Neuronal stem cell (in vitro differentiated cells): ENCODE data around the gene FAM124A.
A peak's percentile ranks its signal among the peaks of the same experiment; 100 is the strongest.

Experiments
- DNase-seq: peaks from one replicate; pipeline ENCODE4 v3.0.0-alpha.2; 2013; ENCODE audit warnings: low spot score
- H2AFZ ChIP-seq: one replicate; pipeline ENCODE4 v1.6.1; 2013; ENCODE audit warnings: mild to moderate bottlenecking, low read length, inconsistent platforms
- H2AK5ac ChIP-seq: 2 replicates; pipeline ENCODE4 v1.6.1; 2013; ENCODE audit warnings: low read depth, mild to moderate bottlenecking, inconsistent platforms, low read length, moderate library complexity, mixed read lengths
- H2BK120ac ChIP-seq: 2 replicates; pipeline ENCODE4 v1.6.1; 2013; ENCODE audit warnings: low read depth, mild to moderate bottlenecking, inconsistent platforms, low read length, moderate library complexity, mixed read lengths
- H2BK12ac ChIP-seq: one replicate; pipeline ENCODE4 v1.6.1; 2013; ENCODE audit warnings: low read length, inconsistent platforms
- H2BK15ac ChIP-seq: 2 replicates; pipeline ENCODE4 v1.6.1; 2013; ENCODE audit warnings: mild to moderate bottlenecking, low read length, inconsistent platforms, mixed read lengths
- H2BK5ac ChIP-seq: one replicate; pipeline ENCODE4 v1.6.1; 2013; ENCODE audit warnings: inconsistent platforms, mild to moderate bottlenecking, low read length, moderate library complexity
- H3K14ac ChIP-seq: one replicate; pipeline ENCODE4 v1.6.1; 2013; ENCODE audit warnings: low read length, inconsistent platforms
- H3K18ac ChIP-seq: 2 replicates; pipeline ENCODE4 v1.6.1; 2013; ENCODE audit warnings: low read length, inconsistent platforms
- H3K23ac ChIP-seq: 2 replicates; pipeline ENCODE4 v1.6.1; 2013; ENCODE audit warnings: low read depth, mild to moderate bottlenecking, mixed read lengths, low read length, inconsistent platforms; ENCODE audit not compliant: poor library complexity
- H3K27ac ChIP-seq: replicated peaks from 3 replicates; pipeline ENCODE4 v1.5.1; 2013; ENCODE audit warnings: low read length, inconsistent platforms
- H3K27me3 ChIP-seq, 3 experiments: 2 replicates each; pipeline ENCODE4 v1.6.1; 2013; ENCODE audit warnings: low read length in 3 of 3, mild to moderate bottlenecking in 2 of 3, inconsistent platforms in 1 of 3, low read depth in 1 of 3, mixed read lengths in 1 of 3, moderate library complexity in 1 of 3; ENCODE audit not compliant: control insufficient read depth in 3 of 3, insufficient read depth in 3 of 3
- H3K36me3 ChIP-seq, 2 donors: replicated peaks in 1 of 2; 2 replicates each; pipeline ENCODE4 v1.6.1; 2013; ENCODE audit warnings: low read length in 2 of 2; ENCODE audit not compliant: control insufficient read depth in 2 of 2, insufficient read depth in 2 of 2
- H3K4ac ChIP-seq: 2 replicates; pipeline ENCODE4 v1.6.1; 2013; ENCODE audit warnings: inconsistent platforms, mild to moderate bottlenecking, low read length, moderate library complexity
- H3K4me1 ChIP-seq, 2 donors: 1 replicate in 1 of 2; 2 replicates in 1 of 2; pipeline ENCODE4 v1.6.1; 2013; ENCODE audit warnings: low read length in 2 of 2, low read depth in 1 of 2; ENCODE audit not compliant: control insufficient read depth in 2 of 2, insufficient read depth in 1 of 2
- H3K4me2 ChIP-seq: one replicate; pipeline ENCODE4 v1.6.1; 2013; ENCODE audit warnings: mild to moderate bottlenecking, low read length, inconsistent platforms; ENCODE audit not compliant: insufficient read depth, poor library complexity, severe bottlenecking
- H3K4me3 ChIP-seq, 2 donors: 2 replicates each; pipeline ENCODE4 v1.5.1; 2013; ENCODE audit warnings: low read length in 2 of 2, mild to moderate bottlenecking in 2 of 2, inconsistent platforms in 1 of 2, moderate library complexity in 1 of 2
- H3K79me1 ChIP-seq: one replicate; pipeline ENCODE4 v1.6.1; 2013; ENCODE audit warnings: low read depth, mild to moderate bottlenecking, inconsistent platforms, low read length, moderate library complexity
- H3K9ac ChIP-seq: one replicate; pipeline ENCODE4 v1.6.1; 2013; ENCODE audit warnings: mild to moderate bottlenecking, low read depth, low read length, inconsistent platforms; ENCODE audit not compliant: poor library complexity
- H3K9me3 ChIP-seq, 2 donors: replicated peaks in 1 of 2; 2 replicates each; pipeline versions ENCODE3 to v1.6.1; 2013; ENCODE audit warnings: low read length in 2 of 2, mild to moderate bottlenecking in 2 of 2, inconsistent platforms in 1 of 2, low read depth in 1 of 2, mixed read lengths in 1 of 2, moderate library complexity in 1 of 2; ENCODE audit not compliant: control insufficient read depth in 2 of 2, insufficient read depth in 1 of 2
- H4K8ac ChIP-seq: one replicate; pipeline ENCODE4 v1.6.1; 2013; ENCODE audit warnings: low read depth, mild to moderate bottlenecking, inconsistent platforms, low read length, moderate library complexity
- H4K91ac ChIP-seq: one replicate; pipeline ENCODE4 v1.6.1; 2013; ENCODE audit warnings: low read length, low read depth, mild to moderate bottlenecking, inconsistent platforms; ENCODE audit not compliant: poor library complexity
- WGBS, 2 donors: extraction: QIAGEN DNeasy Blood & Tissue Kit; methylation state at CpG; one replicate each; pipeline ENCODE4 v1.1.7; 2013; ENCODE audit warnings: missing lambda C conversion rate in 2 of 2, mixed read lengths in 1 of 2; ENCODE audit not compliant: insufficient read length in 2 of 2, insufficient replicate concordance in 1 of 2; ENCODE audit errors: extremely low coverage in 2 of 2; 5-methylcytosine and 5-hydroxymethylcytosine counted together

The FAM124A gene

GRCh38 chr13:51291341-51291740 is 69.1 kb downstream of the FAM124A start:
- no peak overlapping the region for H2BK5ac ChIP-seq
- peaks cover 0 to 3% of the 10 kb centered on the region in 2 donors for H3K4me1 ChIP-seq
- H3K9ac ChIP-seq, result no peak overlapping the region
- H3K23ac ChIP-seq, result no peak overlapping the region
- no peaks in the 10 kb centered on the region for H3K9me3 ChIP-seq
- no peak overlapping the region for H3K4ac ChIP-seq
- no peak overlapping the region for H3K4me2 ChIP-seq
- no peak overlapping the region for H2AK5ac ChIP-seq
- no peak overlapping the region for H3K4me3 ChIP-seq
- no peaks in the 10 kb centered on the region for H3K36me3 ChIP-seq
- no peaks in the 10 kb centered on the region for H3K79me1 ChIP-seq
- H3K14ac ChIP-seq, result no peak overlapping the region
- no peak overlapping the region for H3K18ac ChIP-seq
- no peak overlapping the region for H4K8ac ChIP-seq
- no CpG with 5 or more reads among the region's 5 CpGs for WGBS, 2 donors
- no peak overlapping the region for H4K91ac ChIP-seq
- H2AFZ ChIP-seq, result no peak overlapping the region
- H2BK15ac ChIP-seq, result no peak overlapping the region
- no peak overlapping the region for H2BK120ac ChIP-seq
- no peak overlapping the region for H3K27ac ChIP-seq
- H3K27me3 ChIP-seq, result peaks cover 0 to 33% (median 0%) of the 10 kb centered on the region in 3 experiments
- DNase-seq, result no peak
- no peak overlapping the region for H2BK12ac ChIP-seq

GRCh38 chr13:51292000-51292565 is 69.9 kb downstream of the FAM124A start:
- Histone ChIP-seq H2BK120ac (no peak overlapping the region), H3K14ac (no peak overlapping the region), H2BK12ac (no peak overlapping the region), H3K4me1 (peaks cover 0 to 3% of the 10 kb centered on the region in 2 donors), H3K9me3 (no peaks in the 10 kb centered on the region), H4K8ac (no peak overlapping the region), H3K4me2 (no peak overlapping the region), H3K4ac (no peak overlapping the region), H2BK5ac (no peak overlapping the region), H4K91ac (no peak overlapping the region), H2BK15ac (no peak overlapping the region), H2AK5ac (no peak overlapping the region), H3K4me3 (no peak overlapping the region), H2AFZ (no peak overlapping the region), H3K27ac (no peak overlapping the region), H3K27me3 (peaks cover 0 to 37% (median 0%) of the 10 kb centered on the region in 3 experiments), H3K23ac (no peak overlapping the region), H3K36me3 (no peaks in the 10 kb centered on the region), H3K79me1 (no peaks in the 10 kb centered on the region), H3K9ac (no peak overlapping the region), H3K18ac (no peak overlapping the region)
- WGBS, 2 donors, result no CpG with 5 or more reads among the region's 6 CpGs
- DNase-seq, result no peak

GRCh38 chr13:51297556-51297955 is 75.4 kb downstream of the FAM124A start:
- no peak for DNase-seq
- H2BK15ac ChIP-seq, result no peak overlapping the region
- H3K9ac ChIP-seq, result no peak overlapping the region
- no peak overlapping the region for H4K8ac ChIP-seq
- H3K27ac ChIP-seq, result no peak overlapping the region
- H3K23ac ChIP-seq, result no peak overlapping the region
- no peak overlapping the region for H2BK12ac ChIP-seq
- H2BK120ac ChIP-seq, result no peak overlapping the region
- no CpG with 5 or more reads among the region's 2 CpGs for WGBS, 2 donors
- H3K14ac ChIP-seq, result no peak overlapping the region
- no peak overlapping the region for H2BK5ac ChIP-seq
- H3K4ac ChIP-seq, result no peak overlapping the region
- no peak overlapping the region for H3K18ac ChIP-seq
- no peaks in the 10 kb centered on the region for H3K36me3 ChIP-seq
- H3K4me1 ChIP-seq, result peaks cover 4 to 6% of the 10 kb centered on the region in 2 donors
- no peaks in the 10 kb centered on the region for H3K79me1 ChIP-seq
- no peak overlapping the region for H3K4me3 ChIP-seq
- H4K91ac ChIP-seq, result no peak overlapping the region
- H2AFZ ChIP-seq, result no peak overlapping the region
- H3K27me3 ChIP-seq, result peaks cover 0 to 26% (median 0%) of the 10 kb centered on the region in 3 experiments
- H3K9me3 ChIP-seq, result no peaks in the 10 kb centered on the region
- H2AK5ac ChIP-seq, result no peak overlapping the region
- H3K4me2 ChIP-seq, result no peak overlapping the region

GRCh38 chr13:51298812-51299211 is 76.6 kb downstream of the FAM124A start:
- H3K18ac ChIP-seq, result no peak overlapping the region
- peaks cover 0 to 17% (median 0%) of the 10 kb centered on the region in 3 experiments for H3K27me3 ChIP-seq
- H2AFZ ChIP-seq, result peak overlapping the region; percentile 89
- H4K8ac ChIP-seq, result peak overlapping the region; percentile 84
- H3K36me3 ChIP-seq, result no peaks in the 10 kb centered on the region
- no peak overlapping the region for H3K4me2 ChIP-seq
- no peak overlapping the region for H2BK5ac ChIP-seq
- H3K27ac ChIP-seq, result no peak overlapping the region
- H3K14ac ChIP-seq, result no peak overlapping the region
- H2BK15ac ChIP-seq, result no peak overlapping the region
- no peaks in the 10 kb centered on the region for H3K79me1 ChIP-seq
- H4K91ac ChIP-seq, result no peak overlapping the region
- H2AK5ac ChIP-seq, result peak overlapping the region; percentile 53
- H2BK120ac ChIP-seq, result no peak overlapping the region
- H3K4me1 ChIP-seq, result peaks cover 7 to 12% of the 10 kb centered on the region in 2 donors
- no peak overlapping the region for H3K9ac ChIP-seq
- no peak overlapping the region for H3K4ac ChIP-seq
- no peaks in the 10 kb centered on the region for H3K9me3 ChIP-seq
- no peak overlapping the region for H2BK12ac ChIP-seq
- DNase-seq, result no peak
- no peak overlapping the region for H3K4me3 ChIP-seq
- H3K23ac ChIP-seq, result no peak overlapping the region
- no CpG with 5 or more reads among the region's 1 CpG for WGBS, 2 donors
